ENCODE measurements around the gene TACR1. TPM values are rescaled to one million over a fixed set of nuclear protein-coding genes. Genes with fewer than 3 reads are reported as not detected.
"Not testable (repeated sequence)": the region's sequence is repeated elsewhere in the genome, so short reads cannot be mapped to it uniquely, and the experiment has no call there.

The TACR1 gene
- total and polyA plus RNA-seq, 2 donors from 2014 or later: 0.49 to 5.1 TPM

DNA sequence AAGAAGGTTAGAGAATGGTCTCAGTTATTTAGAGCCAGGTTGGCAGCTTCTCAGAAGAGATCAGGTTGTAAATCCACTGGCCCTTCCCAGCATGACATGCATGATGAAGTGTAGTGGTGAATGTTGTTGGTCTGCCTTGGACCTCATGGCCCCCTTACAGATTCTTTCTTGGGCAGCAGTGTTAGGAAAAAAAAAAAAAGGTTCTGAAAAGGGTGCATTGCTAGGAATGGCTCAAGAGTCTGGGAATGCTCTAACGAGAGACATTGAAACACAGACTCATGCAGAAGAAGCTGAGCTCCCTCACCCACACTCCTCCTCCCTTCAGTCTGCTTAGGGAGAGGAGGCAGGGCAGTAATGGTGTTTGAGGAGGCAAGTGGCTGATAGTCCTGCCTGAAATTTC is 135.4 kb downstream of the TACR1 start:
- H3K4me1 ChIP-seq (ENCODE audit: control insufficient read depth in 2 of 3, insufficient read depth in 2 of 3, low read depth in 1 of 3, low read length in 3 of 3): no peaks in the 10 kb centered on the region
- H3K27me3 ChIP-seq (ENCODE audit: control insufficient read depth, insufficient read depth, low read length): no peaks in the 10 kb centered on the region
- FAIRE-seq (no peak), DNase-seq (no peak)
- H3K9ac ChIP-seq (ENCODE audit: low read length in 3 of 3): no peak overlapping the region
- no peaks in the 10 kb centered on the region for H3K9me3 ChIP-seq (ENCODE audit: control insufficient read depth in 2 of 3, insufficient read depth in 1 of 3, low read length in 3 of 3)
- TF ChIP-seq, protein P1, sequence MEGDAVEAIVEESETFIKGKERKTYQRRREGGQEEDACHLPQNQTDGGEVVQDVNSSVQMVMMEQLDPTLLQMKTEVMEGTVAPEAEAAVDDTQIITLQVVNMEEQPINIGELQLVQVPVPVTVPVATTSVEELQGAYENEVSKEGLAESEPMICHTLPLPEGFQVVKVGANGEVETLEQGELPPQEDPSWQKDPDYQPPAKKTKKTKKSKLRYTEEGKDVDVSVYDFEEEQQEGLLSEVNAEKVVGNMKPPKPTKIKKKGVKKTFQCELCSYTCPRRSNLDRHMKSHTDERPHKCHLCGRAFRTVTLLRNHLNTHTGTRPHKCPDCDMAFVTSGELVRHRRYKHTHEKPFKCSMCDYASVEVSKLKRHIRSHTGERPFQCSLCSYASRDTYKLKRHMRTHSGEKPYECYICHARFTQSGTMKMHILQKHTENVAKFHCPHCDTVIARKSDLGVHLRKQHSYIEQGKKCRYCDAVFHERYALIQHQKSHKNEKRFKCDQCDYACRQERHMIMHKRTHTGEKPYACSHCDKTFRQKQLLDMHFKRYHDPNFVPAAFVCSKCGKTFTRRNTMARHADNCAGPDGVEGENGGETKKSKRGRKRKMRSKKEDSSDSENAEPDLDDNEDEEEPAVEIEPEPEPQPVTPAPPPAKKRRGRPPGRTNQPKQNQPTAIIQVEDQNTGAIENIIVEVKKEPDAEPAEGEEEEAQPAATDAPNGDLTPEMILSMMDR (IDR thresholded peaks at IDR 0.05; ENCODE audit: borderline replicate concordance, extremely low read depth, insufficient read depth): no peak
- no peak overlapping the region for H3K27ac ChIP-seq (ENCODE audit: low read depth in 2 of 2, low read length in 2 of 2)
- intact Hi-C loops (cut with DNase I): no loop called here
- no peaks in the 10 kb centered on the region for H3K36me3 ChIP-seq (ENCODE audit: control insufficient read depth in 2 of 3, insufficient read depth in 3 of 3, low read length in 3 of 3)
- H3K4me3 ChIP-seq (ENCODE audit: low read length in 3 of 3): no peak overlapping the region

DNA sequence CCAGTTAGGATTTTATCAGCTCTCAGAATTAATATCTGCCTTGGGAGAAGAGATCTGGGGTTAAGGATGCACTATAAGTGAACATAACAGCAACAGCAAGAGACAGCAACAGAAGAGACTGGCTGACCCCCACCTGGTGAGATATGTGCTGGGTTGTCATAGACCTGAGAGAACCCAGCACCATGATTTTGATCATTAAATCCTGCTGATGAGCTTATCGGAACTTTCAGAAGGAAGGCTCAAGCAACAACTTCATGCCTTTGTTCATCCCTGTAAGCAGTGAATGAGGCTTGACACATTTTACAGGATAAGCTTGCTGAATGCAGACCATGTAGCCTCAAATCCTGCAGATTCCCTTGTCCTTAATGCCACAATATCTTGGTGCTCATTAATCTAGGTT is 140.9 kb downstream of the TACR1 start:
- no peaks in the 10 kb centered on the region for H3K36me3 ChIP-seq (ENCODE audit: control insufficient read depth in 2 of 3, insufficient read depth in 3 of 3, low read length in 3 of 3)
- H3K4me3 ChIP-seq (ENCODE audit: low read length in 3 of 3): no peak overlapping the region
- DNase-seq (no peak), FAIRE-seq (no peak)
- TF ChIP-seq, protein P1 (IDR thresholded peaks at IDR 0.05; ENCODE audit: borderline replicate concordance, extremely low read depth, insufficient read depth): no peak
- no peak overlapping the region for H3K9ac ChIP-seq (ENCODE audit: low read length in 3 of 3)
- H3K9me3 ChIP-seq (ENCODE audit: control insufficient read depth in 2 of 3, insufficient read depth in 1 of 3, low read length in 3 of 3): no peaks in the 10 kb centered on the region
- no peaks in the 10 kb centered on the region for H3K4me1 ChIP-seq (ENCODE audit: control insufficient read depth in 2 of 3, insufficient read depth in 2 of 3, low read depth in 1 of 3, low read length in 3 of 3)
- H3K27ac ChIP-seq (ENCODE audit: low read depth in 2 of 2, low read length in 2 of 2): no peak overlapping the region
- no peaks in the 10 kb centered on the region for H3K27me3 ChIP-seq (ENCODE audit: control insufficient read depth, insufficient read depth, low read length)
- intact Hi-C loops (cut with DNase I): no loop called here

DNA sequence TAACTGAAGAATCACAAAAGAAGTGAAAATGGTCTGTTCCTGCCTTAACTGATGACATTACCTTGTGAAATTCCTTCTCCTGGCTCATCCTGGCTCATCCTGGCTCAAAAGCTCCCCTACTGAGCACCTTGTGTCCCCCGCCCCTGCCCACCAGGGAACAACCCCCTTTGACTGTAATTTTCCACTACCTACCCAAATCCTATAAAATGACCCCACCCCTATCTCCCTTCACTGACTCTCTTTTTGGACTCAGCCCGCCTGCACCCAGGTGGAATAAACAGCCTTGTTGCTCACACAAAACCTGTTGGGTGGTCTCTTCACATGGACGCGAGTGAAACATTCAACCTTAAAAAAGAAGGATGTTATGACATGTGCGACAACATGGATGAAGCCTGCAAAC is 142.2 kb downstream of the TACR1 start:
- H3K4me1 ChIP-seq (ENCODE audit: control insufficient read depth in 2 of 3, insufficient read depth in 2 of 3, low read depth in 1 of 3, low read length in 3 of 3); H3K4me3 ChIP-seq (ENCODE audit: low read length in 3 of 3); H3K36me3 ChIP-seq (ENCODE audit: control insufficient read depth in 2 of 3, insufficient read depth in 3 of 3, low read length in 3 of 3); H3K27me3 ChIP-seq (ENCODE audit: control insufficient read depth, insufficient read depth, low read length); FAIRE-seq; intact Hi-C loops (cut with DNase I); H3K9me3 ChIP-seq (ENCODE audit: control insufficient read depth in 2 of 3, insufficient read depth in 1 of 3, low read length in 3 of 3); H3K27ac ChIP-seq (ENCODE audit: low read depth in 2 of 2, low read length in 2 of 2); H3K9ac ChIP-seq (ENCODE audit: low read length in 3 of 3); DNase-seq: not testable (repeated sequence)

DNA sequence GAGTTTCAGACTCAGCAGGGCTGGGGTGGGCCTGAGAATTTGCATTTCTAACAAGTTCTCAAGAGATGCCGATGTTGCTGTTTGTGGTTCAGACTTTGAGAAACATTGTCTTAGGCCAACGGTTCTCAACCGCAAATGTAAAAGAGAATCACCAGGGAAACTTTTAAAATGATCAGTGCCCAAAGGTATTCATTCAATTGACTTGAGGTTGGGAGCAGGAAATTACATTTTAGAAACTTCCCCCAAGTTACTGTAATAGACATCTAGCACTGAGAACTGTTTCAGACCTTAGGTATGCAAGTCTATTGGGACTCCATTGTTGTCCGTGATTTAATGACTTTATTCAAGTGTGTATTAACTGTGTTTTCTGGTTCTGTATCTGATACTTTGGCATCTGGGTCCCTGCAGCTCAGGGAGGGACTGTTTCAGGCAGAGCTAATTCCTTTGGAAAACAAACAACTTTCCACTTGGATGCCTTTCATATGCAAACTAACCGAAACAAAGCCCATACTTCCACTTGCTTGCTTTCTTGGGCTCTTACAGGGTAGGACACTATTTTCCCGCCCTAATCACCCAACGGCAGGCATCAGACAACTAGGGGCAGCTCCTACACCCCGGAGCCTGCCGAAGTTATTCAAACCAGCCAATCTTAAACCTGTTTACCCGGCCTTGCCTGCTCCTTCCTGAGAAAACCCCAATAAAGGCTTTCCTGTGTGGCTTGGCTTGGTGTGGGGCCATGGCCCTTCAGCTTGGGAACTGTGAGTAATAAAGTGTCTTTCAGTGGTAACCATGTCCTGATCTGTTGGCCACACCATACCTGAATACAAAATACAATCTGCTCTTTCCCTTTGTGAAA is 143.3 kb downstream of the TACR1 start:
- Histone ChIP-seq H3K27me3 (ENCODE audit: control insufficient read depth, insufficient read depth, low read length) (no peaks in the 10 kb centered on the region), H3K36me3 (ENCODE audit: control insufficient read depth in 2 of 3, insufficient read depth in 3 of 3, low read length in 3 of 3) (no peaks in the 10 kb centered on the region), H3K9me3 (ENCODE audit: control insufficient read depth in 2 of 3, insufficient read depth in 1 of 3, low read length in 3 of 3) (no peaks in the 10 kb centered on the region), H3K4me1 (ENCODE audit: control insufficient read depth in 2 of 3, insufficient read depth in 2 of 3, low read depth in 1 of 3, low read length in 3 of 3) (no peaks in the 10 kb centered on the region), H3K27ac (ENCODE audit: low read depth in 2 of 2, low read length in 2 of 2) (no peak overlapping the region), H3K4me3 (ENCODE audit: low read length in 3 of 3) (no peak overlapping the region), H3K9ac (ENCODE audit: low read length in 3 of 3) (no peak overlapping the region)
- FAIRE-seq: no peak
- TF ChIP-seq, protein P1 (IDR thresholded peaks at IDR 0.05; ENCODE audit: borderline replicate concordance, extremely low read depth, insufficient read depth): no peak
- no peak for DNase-seq
- intact Hi-C loops (cut with DNase I): no loop called here

Data from kidney (tissue), 14 donors.